HG03159 (cell line): ENCODE data around the gene RSAD1.

Source experiments
- ATAC-seq: cut with Tn5 transposase; IDR thresholded peaks from one replicate; pipeline ENCODE4 v1.9.1; 2021; ENCODE audit warnings: mild to moderate bottlenecking, moderate library complexity; ENCODE audit not compliant: unreplicated experiment

RSAD1 gene

DNA sequence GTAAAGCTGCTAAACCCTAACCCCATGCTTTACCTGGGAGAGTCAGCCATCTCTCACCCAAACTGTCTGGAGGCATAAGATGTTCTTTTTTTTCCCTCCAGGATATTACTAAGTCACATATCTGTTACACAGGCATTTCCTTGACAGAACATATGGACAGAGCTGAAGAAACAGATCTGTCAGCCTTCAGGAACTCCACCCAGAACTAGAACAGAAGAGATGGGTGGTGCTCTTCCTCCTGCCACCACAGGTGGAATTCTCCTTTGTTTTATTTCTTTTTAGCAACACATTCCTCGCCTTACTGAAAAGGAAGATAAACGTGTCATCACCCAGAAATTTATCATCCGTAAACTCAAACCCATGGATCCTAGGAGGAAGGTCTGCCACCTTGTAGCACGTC, 38.4 kb downstream of the RSAD1 start:
- no peak for ATAC-seq

DNA sequence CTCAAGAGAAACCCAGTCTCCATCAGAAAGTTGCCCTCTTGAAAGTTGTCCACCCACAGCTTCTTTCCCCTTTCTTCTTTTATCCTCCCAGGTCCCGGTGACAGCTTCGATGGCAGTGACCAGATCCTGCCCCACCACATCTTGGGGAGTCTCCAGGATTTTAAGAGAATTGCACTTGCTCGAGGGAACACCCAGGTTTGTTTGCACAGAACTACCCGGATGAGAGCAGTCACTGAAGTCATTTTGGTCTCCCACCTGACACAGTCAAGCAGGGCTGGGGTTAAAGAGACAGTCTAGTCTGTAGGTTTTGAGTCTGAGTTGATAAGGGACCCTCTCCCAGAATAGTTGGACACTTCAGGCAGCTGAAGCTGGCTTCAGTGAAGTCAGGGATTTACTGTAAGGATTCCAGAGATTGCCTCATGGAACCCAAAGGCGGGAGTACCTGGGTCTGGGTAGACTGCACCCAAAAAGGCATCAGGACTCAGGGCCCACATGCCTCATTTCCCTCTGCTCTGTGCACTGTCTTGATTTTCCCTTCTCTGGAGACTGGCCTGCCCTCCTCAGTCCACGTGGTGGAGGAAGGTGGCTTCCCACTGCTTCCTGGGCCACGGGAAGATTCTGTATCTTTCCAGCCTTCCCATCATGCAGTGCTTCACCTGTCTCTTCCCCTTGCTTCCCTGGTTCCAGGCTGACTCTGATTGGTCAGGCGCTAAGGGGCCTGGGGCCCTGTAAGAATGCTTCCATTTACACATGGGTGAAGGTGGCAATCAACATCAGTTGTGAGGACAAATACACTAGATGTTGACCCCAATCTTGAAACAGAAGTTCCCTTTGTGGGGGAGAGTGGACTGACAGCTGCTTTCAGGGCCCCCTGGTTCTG, 39.1 kb downstream of the RSAD1 start:
- ATAC-seq = no peak

- no peak for ATAC-seq
These were observed 39.8 kb downstream of the RSAD1 start for GRCh38 chr17:50518384-50519023.

- ATAC-seq = no peak
These were observed 40.6 kb downstream of the RSAD1 start for GRCh38 chr17:50519141-50519834.

DNA sequence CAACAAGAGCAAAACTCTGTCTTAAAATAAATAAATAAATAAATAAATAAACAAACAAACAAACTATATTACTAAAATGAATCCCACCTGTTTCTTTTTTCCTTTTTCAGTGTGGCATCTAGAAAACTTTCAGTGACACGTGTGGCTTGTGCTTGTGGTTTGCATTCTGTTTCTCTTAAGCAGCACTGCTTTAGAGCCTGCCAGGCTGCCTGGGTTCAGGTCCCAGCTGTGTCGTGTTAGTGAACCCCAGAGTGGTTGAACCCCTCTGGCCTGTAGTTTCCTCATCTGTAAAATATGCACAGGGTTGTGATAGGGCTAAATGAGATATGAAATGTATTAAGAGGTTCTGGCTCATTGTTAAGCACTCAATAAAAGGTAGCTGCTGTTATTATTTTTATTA, 41.8 kb downstream of the RSAD1 start:
- ATAC-seq = no peak

- no peak for ATAC-seq
These were observed 42.9 kb downstream of the RSAD1 start for GRCh38 chr17:50521514-50521913.

- no peak for ATAC-seq
These were observed 44.1 kb downstream of the RSAD1 start for GRCh38 chr17:50522766-50523165.

DNA sequence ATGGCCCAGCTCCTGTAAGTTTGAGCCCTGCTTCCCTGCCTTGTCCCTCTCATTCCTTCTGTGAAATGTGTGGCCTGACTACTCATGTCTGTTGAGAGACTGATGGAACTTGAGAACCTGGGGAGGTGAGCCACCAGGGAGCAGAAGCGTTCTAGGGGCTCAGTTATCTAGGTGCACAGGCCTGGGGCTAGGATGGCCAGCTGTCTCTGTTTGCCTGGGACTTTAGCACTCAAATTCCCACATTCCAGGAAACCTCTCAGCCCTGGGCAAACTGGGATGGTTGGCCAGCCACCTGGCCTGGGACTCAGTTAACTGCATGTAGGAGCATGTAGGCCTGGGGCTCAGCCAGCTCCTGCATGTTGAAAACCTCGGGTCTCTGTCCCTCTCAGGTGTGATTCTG, 44.5 kb downstream of the RSAD1 start:
- no peak for ATAC-seq

DNA sequence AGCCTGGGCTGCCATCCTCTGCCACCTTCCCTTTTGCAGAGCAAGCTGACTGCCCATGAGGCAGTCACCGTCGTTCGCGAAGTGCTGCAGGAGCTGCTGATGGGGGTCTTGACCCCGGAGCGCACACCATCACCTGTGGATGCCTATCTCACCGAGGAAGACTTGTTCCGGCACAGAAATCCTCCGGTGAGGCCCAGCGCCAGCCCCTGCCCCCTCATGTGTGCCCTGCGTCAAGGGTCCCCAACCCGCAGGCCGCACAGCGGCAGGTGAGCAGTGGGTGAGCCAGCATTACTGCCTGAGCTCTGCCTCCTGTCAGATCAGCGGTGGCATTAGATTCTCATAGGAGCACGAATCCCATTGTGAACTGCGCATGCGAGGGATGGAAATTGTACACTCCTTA, 46.2 kb downstream of the RSAD1 start:
- no peak for ATAC-seq

DNA sequence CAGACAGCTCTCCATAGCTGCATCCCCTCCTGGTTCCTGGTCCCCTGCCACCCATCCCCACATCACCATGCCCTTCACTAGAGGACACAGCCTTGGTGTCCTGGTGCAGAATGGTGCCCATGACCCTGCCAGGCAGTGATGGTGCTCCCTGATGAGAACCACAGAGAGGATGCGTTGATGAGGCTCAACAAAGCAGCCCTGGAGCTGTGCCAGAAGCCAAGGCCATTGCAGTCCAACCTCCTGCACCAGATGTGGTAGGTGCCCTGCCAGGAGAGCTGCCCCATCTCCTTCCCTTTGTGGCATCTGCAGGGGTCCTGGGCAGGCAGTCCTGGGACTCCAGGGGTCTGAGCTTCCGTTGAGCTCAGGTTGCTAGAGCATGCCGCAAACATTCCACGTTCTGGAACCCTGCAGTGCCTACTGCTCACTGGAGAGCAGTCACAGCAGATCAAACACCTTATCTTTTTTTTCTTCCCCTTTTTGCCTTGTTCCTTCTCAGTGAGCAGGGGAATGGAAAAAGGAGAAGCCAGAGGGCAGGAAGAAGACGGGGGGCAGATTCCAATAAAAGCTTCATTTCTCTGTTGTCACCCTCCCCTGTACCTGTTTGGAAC, 48.6 kb downstream of the RSAD1 start:
- no peak for ATAC-seq

DNA sequence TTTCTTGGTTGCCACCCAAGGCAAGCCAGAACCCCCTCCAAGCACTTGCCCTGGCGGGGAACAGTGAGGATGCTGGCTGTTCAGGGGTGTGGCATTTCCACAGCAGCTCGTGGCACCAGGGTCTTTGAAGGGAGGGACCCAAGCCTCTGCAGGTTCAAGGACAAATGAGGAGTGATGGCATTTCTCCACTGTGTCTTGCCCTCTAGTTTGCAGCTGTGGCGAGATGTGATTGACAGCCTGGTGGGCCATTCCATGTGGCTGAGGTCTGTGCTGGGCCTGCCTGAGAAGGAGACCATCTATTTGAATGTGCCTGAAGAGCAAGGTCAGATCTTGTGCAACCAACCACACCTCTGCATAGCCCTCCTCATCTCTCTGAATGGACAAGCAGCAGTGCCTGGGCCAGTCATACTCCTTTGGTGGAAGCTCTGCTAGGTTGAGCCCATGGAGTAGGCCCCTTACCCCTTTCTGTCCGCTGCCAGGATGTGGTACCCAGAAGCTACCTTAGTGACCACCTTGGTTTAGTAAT, 49.4 kb downstream of the RSAD1 start:
- ATAC-seq = no peak

DNA sequence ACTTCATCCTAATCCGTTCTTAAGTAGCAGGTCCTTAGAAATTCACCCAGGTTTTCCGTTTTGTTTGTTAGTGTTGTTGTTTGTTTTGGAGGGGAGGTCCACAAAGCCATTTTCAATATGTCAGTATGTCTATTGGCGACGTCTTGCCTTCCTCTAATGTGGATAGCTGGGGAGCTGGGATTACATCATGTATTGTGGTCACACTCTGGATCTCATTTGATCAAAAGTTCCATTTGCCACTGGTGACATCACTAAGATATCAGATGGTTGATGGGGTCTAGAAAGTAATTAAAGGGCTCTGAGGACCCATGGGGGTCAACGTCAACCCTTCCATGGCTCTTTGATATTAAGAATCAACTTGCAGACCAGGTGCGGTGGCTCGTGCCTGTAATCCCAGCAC, 51.2 kb downstream of the RSAD1 start:
- no peak for ATAC-seq

- ATAC-seq = no peak
These were observed 52.9 kb downstream of the RSAD1 start for GRCh38 chr17:50531428-50532025.

GRCh38 chr17:50532452-50533024, 53.9 kb downstream of the RSAD1 start, which contains the start of gene EPN3:
Gene EPN3, plus strand, starts transcription at chr17:50532735. Its CDS starts 3,822 bp downstream, at chr17:50536557.
- no peak for ATAC-seq

GRCh38 chr17:50533185-50533584, 54.5 kb downstream of the RSAD1 start:
- no peak for ATAC-seq

DNA sequence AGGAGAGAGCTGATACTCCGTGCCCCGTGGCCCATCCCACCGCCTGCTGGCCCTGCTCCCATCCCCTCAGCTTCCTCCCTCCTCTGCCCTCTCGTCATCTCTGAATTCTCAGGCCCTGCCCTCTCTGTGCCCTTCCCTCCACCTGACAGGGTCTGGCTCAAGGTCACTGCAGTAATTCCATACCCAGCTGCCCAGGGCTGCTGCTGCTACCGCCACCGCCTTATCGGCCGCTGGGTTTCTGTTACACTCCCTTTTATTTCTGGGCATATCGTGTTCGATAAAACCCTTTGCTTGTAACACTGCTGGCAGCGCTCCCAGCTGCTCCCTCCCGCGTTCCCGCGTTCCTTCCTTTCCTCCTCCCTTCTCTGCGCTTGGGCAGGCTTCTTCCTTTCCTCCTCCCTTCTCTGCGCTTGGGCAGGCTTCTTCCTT, 55.1 kb downstream of the RSAD1 start:
- ATAC-seq = no peak

- no peak for ATAC-seq
These were observed 55.7 kb downstream of the RSAD1 start for GRCh38 chr17:50534222-50534978.

- no peak for ATAC-seq
These were observed 56.3 kb downstream of the RSAD1 start for GRCh38 chr17:50534979-50535326.

- ATAC-seq = no peak
These were observed 56.7 kb downstream of the RSAD1 start for GRCh38 chr17:50535407-50535806.
